HCT116 (cell line): Measurements from ENCODE around the gene CPTP. TPM values are rescaled to one million over a fixed set of nuclear protein-coding genes. Genes with fewer than 3 reads are reported as not detected.

Source experiments
- ATAC-seq: fragments of 200-7000 bp; cut with Tn5 transposase; 2 replicates; pipeline ENCODE4 v1.9.1; 2020; ENCODE audit warnings: mild to moderate bottlenecking, moderate library complexity
- BruUV-seq: library from RNA; stranded (reverse); fragments of 400-500 nt; replicated peaks from 2 replicates; lab custom pipeline; 2021; lab: Mats Ljungman, UMichigan
- CTCF ChIA-PET: fragments of 300-600 bp; sonication (Branson Sonifier 250); formaldehyde crosslinking; loops from one replicate; lab custom pipeline; 2021; ENCODE audit warnings: antibody characterized with exemption; lab: Charles Lee
- POLR2A ChIA-PET: fragments of 300-600, 350-600 bp; sonication (Branson Sonifier 250); formaldehyde crosslinking; loops from one replicate; lab custom pipeline; 2021; ENCODE audit warnings: antibody characterized with exemption; lab: Charles Lee
- RAD21 ChIA-PET, 2 experiments: fragments of 300-600 bp; sonication (Branson Sonifier 250); formaldehyde crosslinking; loops; one replicate each; lab custom pipeline; 2023; ENCODE audit warnings: low total read pairs in 2 of 2; ENCODE audit not compliant: uncharacterized antibody in 2 of 2, unreplicated experiment in 2 of 2, low non-redundant PET in 1 of 2; lab: Charles Lee
- DNase-seq: peaks from one replicate; pipeline ENCODE4 v3.0.0-alpha.2; 2010; ENCODE audit warnings: low read depth, low spot score
- H2AFZ ChIP-seq: fragments of 200-600 bp; shearing (Covaris generic), sonication (generic); 2 replicates; pipeline ENCODE4 v1.6.1; 2017; ENCODE audit warnings: low read depth, mixed run types, mixed read lengths, antibody characterized with exemption, low read length; ENCODE audit not compliant: poor library complexity, severe bottlenecking
- H3K27ac ChIP-seq: 2 replicates; pipeline ENCODE4 v1.5.1; 2012; ENCODE audit warnings: low read depth, low read length
- H3K27me3 ChIP-seq: fragments of 200-600 bp; sonication (generic); 2 replicates; pipeline ENCODE4 v1.6.1; 2016; ENCODE audit warnings: mixed run types, low read length, mixed read lengths; ENCODE audit not compliant: insufficient read depth
- H3K36me3 ChIP-seq, 2 experiments: fragments of 200-500 bp in 1 of 2; fragments of 200-600 bp in 1 of 2; sonication (Bioruptor generic) in 1 of 2; sonication (generic) in 1 of 2; 2 replicates each; pipeline versions ENCODE4 v1.5.1 to v1.6.1; 2014 to 2016; ENCODE audit warnings: low read length in 2 of 2, inconsistent platforms in 1 of 2, mixed read lengths in 1 of 2, mixed run types in 1 of 2; ENCODE audit not compliant: insufficient read depth in 2 of 2, control insufficient read depth in 1 of 2
- H3K4me1 ChIP-seq, 2 experiments: fragments of 200-600 bp in 1 of 2; sonication (generic) in 1 of 2; 2 replicates each; pipeline versions ENCODE4 v1.5.1 to v1.6.1; 2012 to 2017; ENCODE audit warnings: low read length in 2 of 2, inconsistent platforms in 1 of 2, mild to moderate bottlenecking in 1 of 2, mixed read lengths in 1 of 2, mixed run types in 1 of 2, moderate library complexity in 1 of 2; ENCODE audit not compliant: insufficient read depth in 2 of 2, control insufficient read depth in 1 of 2
- H3K4me2 ChIP-seq: fragments of 200-600 bp; sonication (generic); 2 replicates; pipeline ENCODE4 v1.6.1; 2017; ENCODE audit warnings: mixed run types, low read length, mixed read lengths
- H3K4me3 ChIP-seq, 2 experiments: fragments of 200-600 bp in 1 of 2; sonication (generic) in 1 of 2; replicated peaks in 1 of 2; 2 replicates each; pipeline ENCODE4 v1.5.1; 2011 to 2016; ENCODE audit warnings: low read length in 2 of 2, control low read depth in 1 of 2, low read depth in 1 of 2, mild to moderate bottlenecking in 1 of 2, mixed read lengths in 1 of 2, mixed run types in 1 of 2
- H3K79me2 ChIP-seq: fragments of 200-600 bp; sonication (generic); 2 replicates; pipeline ENCODE4 v1.6.1; 2017; ENCODE audit warnings: mild to moderate bottlenecking, mixed run types, low read length, moderate library complexity, mixed read lengths; ENCODE audit not compliant: insufficient read depth
- H3K9ac ChIP-seq: fragments of 200-600 bp; sonication (generic); 2 replicates; pipeline ENCODE4 v1.6.1; 2016; ENCODE audit warnings: low read length, mixed read lengths
- H3K9me2 ChIP-seq: fragments of 200-600 bp; sonication (generic), shearing (Covaris generic); 2 replicates; pipeline ENCODE4 v1.6.1; 2017; ENCODE audit warnings: mixed run types, mild to moderate bottlenecking, moderate library complexity; ENCODE audit not compliant: insufficient read depth
- H3K9me3 ChIP-seq, 2 experiments: fragments of 200-500 bp in 1 of 2; fragments of 200-600 bp in 1 of 2; sonication (Bioruptor generic) in 1 of 2; sonication (generic) in 1 of 2; 2 replicates each; pipeline ENCODE4 v1.6.1; 2014 to 2017; ENCODE audit warnings: low read length in 2 of 2, mixed read lengths in 2 of 2, inconsistent platforms in 1 of 2, low read depth in 1 of 2, mild to moderate bottlenecking in 1 of 2, mixed run types in 1 of 2, moderate library complexity in 1 of 2; ENCODE audit not compliant: control insufficient read depth in 1 of 2, insufficient read depth in 1 of 2
- H4K20me1 ChIP-seq: fragments of 200-600 bp; sonication (generic), shearing (Covaris generic); 2 replicates; pipeline ENCODE4 v1.6.1; 2017; ENCODE audit warnings: mixed run types, mild to moderate bottlenecking, moderate library complexity; ENCODE audit not compliant: insufficient read depth
- EGR1 ChIP-seq: IDR thresholded peaks from 2 replicates; pipeline ENCODE4 v1.6.1; 2012; ENCODE audit warnings: low read depth
- EZH2phosphoT487 ChIP-seq: fragments of 200-600 bp; IDR thresholded peaks from 2 replicates; pipeline ENCODE4 v1.6.1; 2018; ENCODE audit warnings: antibody characterized with exemption, borderline replicate concordance
- RAD21 ChIP-seq: IDR thresholded peaks from 2 replicates; pipeline ENCODE4 v1.6.1; 2012; ENCODE audit warnings: low read depth, mild to moderate bottlenecking
- SIN3A ChIP-seq: IDR thresholded peaks from 2 replicates; pipeline ENCODE4 v1.6.1; 2012; ENCODE audit warnings: low read depth
- ZBTB33 ChIP-seq: IDR thresholded peaks from 2 replicates; pipeline ENCODE4 v1.6.1; 2011; ENCODE audit warnings: mild to moderate bottlenecking, low read length, moderate library complexity; ENCODE audit not compliant: insufficient replicate concordance; ENCODE audit errors: extremely low read depth
- ZNF274 ChIP-seq: fragments of 200-500 bp; sonication (Bioruptor generic); IDR thresholded peaks from 2 replicates; pipeline ENCODE4 v1.6.1; 2014; ENCODE audit warnings: mild to moderate bottlenecking, low read depth, low read length, inconsistent platforms
- intact Hi-C: fragments of 100-400 bp; cut with micrococcal nuclease; formaldehyde crosslinking; loops from 2 replicates; pipeline ENCODE4 v1.10.0; 2022
- total RNA-seq: library from RNA; stranded (reverse); gene quantifications from one replicate; pipeline ENCODE4 v1.2.1, GENCODE V29; 2021; ENCODE audit not compliant: unreplicated experiment

Gene CPTP
- total RNA-seq, 1 experiment from 2014 or later: 16.3 TPM

DNA sequence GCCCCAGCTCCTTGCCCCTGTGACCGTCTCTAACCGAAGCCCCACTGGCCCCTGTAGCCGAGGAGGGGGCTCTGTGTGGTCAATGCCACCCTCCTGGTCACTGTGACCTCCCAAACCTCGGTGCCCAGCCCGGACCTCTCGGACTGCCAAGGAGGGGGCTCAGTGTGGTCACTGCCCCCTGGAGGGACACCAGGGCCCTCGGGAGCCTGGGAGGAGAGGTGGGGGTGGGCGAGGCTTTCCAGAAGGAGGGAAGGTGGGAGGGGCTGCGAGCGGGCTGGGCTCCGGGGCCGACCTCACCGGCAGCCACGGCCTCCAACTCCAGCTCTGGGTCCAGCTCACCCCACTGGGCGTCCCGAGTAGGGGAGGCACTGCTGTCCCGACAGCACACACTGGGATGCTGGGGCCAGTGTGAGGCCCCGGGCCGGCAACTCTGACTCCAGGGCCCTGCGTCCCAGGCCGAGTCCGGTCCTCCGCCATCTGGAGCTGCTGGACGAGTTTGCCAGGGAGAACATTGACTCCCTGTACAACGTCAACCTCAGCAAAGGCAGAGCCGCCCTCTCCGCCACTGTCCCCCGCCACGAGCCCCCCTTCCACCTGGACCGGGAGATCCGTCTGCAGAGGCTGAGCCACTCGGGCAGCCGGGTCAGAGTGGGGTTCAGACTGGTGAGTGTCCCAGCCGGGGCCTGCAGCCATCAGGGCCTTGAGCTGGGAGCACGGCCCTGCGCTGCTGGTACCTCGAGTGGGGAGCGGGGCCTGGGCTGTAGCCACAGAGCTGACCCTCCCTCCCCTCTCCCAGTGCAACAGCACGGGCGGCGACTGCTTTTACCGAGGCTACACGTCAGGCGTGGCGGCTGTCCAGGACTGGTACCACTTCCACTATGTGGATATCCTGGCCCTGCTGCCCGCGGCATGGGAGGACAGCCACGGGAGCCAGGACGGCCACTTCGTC lies 38.0 kb upstream of the CPTP start:
- H3K9me3 ChIP-seq: no peaks in the 10 kb centered on the region
- no peak for DNase-seq
- ChIA-PET POLR2A (no interaction called here), RAD21 (no interaction called here), CTCF (no interaction called here)
- ATAC-seq: no peak
- H3K9ac ChIP-seq: no peak overlapping the region
- no TSS peak for BruUV-seq
- no peak overlapping the region; the same call in 1 of the 2 replicates for H3K27ac ChIP-seq
- H3K4me2 ChIP-seq: no peak overlapping the region
- no peaks in the 10 kb centered on the region for H3K79me2 ChIP-seq
- no peak overlapping the region for H2AFZ ChIP-seq
- H4K20me1 ChIP-seq: no peaks in the 10 kb centered on the region
- intact Hi-C loops: no loop called here
- H3K4me3 ChIP-seq: no peak overlapping the region
- peaks cover 13 to 37% of the 10 kb centered on the region in 2 experiments for H3K4me1 ChIP-seq
- TF ChIP-seq EZH2phosphoT487 (no peak), ZNF274 (no peak), SIN3A (no peak), EGR1 (no peak), ZBTB33 (no peak), RAD21 (no peak)
- H3K27me3 ChIP-seq: no peaks in the 10 kb centered on the region
- no peaks in the 10 kb centered on the region for H3K9me2 ChIP-seq
- H3K36me3 ChIP-seq: no peaks in the 10 kb centered on the region
